Panc1 (cell line): ENCODE results near the gene TLX1.

Experiments used
- CTCF ChIP-seq: fragments of 450-650 bp; IDR thresholded peaks from 2 replicates; pipeline ENCODE4 v1.5.1; 2017; ENCODE audit warnings: mild to moderate bottlenecking
- POLR2AphosphoS5 ChIP-seq: IDR thresholded peaks from 2 replicates; pipeline ENCODE4 v1.6.1; 2012; ENCODE audit warnings: mild to moderate bottlenecking, low read depth, low read length, moderate library complexity
- REST ChIP-seq, 2 experiments: IDR thresholded peaks; 2 replicates each; pipeline ENCODE4 v1.6.1; 2011 to 2012; ENCODE audit warnings: low read depth in 2 of 2, control low read depth in 1 of 2, low read length in 1 of 2, mild to moderate bottlenecking in 1 of 2, moderate library complexity in 1 of 2; ENCODE audit not compliant: insufficient read depth in 1 of 2
- SIN3A ChIP-seq: IDR thresholded peaks from 2 replicates; pipeline ENCODE4 v1.6.1; 2012; ENCODE audit warnings: low read depth, mild to moderate bottlenecking, low read length, moderate library complexity, borderline replicate concordance; ENCODE audit not compliant: insufficient read depth
- TCF7L2 ChIP-seq: IDR thresholded peaks from 2 replicates; pipeline ENCODE4 v1.6.1; 2011; ENCODE audit warnings: mild to moderate bottlenecking, low read depth, low read length, inconsistent platforms

- no peak for TF ChIP-seq CTCF
- no peak for TF ChIP-seq POLR2AphosphoS5
- no peak for TF ChIP-seq SIN3A
- no peak for TF ChIP-seq REST (IDR thresholded peaks at IDR 0.05; ENCODE audit: insufficient read depth in 1 of 2, low read depth in 2 of 2, low read length in 1 of 2)
- no peak for TF ChIP-seq TCF7L2
Measured at GRCh38 chr10:101130984-101131961, at the start of gene TLX1.
